Measurements from ENCODE around the gene CARD11. TPM values are rescaled to one million over a fixed set of nuclear protein-coding genes. Genes with fewer than 3 reads are reported as not detected.
"Not testable (repeated sequence)": the region's sequence is repeated elsewhere in the genome, so short reads cannot be mapped to it uniquely, and the experiment has no call there.

CARD11 gene
- polyA plus RNA-seq, 4 donors = 1.1 to 2.3 (median 1.3) TPM

GRCh38 chr7:3065724-3066143, 22.1 kb upstream of the CARD11 start:
- DNase-seq (ENCODE audit: low read depth in 4 of 4, low spot score in 2 of 4) = no peak

GRCh38 chr7:3064067-3064466, 20.4 kb upstream of the CARD11 start:
- no peak for DNase-seq (ENCODE audit: low read depth in 4 of 4, low spot score in 2 of 4)

- no peak for DNase-seq (ENCODE audit: low read depth in 4 of 4, low spot score in 2 of 4)
These were observed 19.5 kb upstream of the CARD11 start for GRCh38 chr7:3063016-3063753.

- DNase-seq (ENCODE audit: low read depth in 4 of 4, low spot score in 2 of 4) = no peak
These were observed 13.4 kb upstream of the CARD11 start for GRCh38 chr7:3057066-3057420.

GRCh38 chr7:3056234-3057065, 12.8 kb upstream of the CARD11 start:
- no peak for DNase-seq (ENCODE audit: low read depth in 4 of 4, low spot score in 2 of 4)

- no peak for DNase-seq (ENCODE audit: low read depth in 4 of 4, low spot score in 2 of 4)
These were observed 12.0 kb upstream of the CARD11 start for GRCh38 chr7:3055626-3056025.

GRCh38 chr7:3042861-3043489, 692 bp downstream of the CARD11 start:
- DNase-seq (ENCODE audit: low read depth in 4 of 4, low spot score in 2 of 4) = no peak

GRCh38 chr7:3041986-3042675, 1.5 kb downstream of the CARD11 start:
- no peak for DNase-seq (ENCODE audit: low read depth in 4 of 4, low spot score in 2 of 4)

GRCh38 chr7:3039787-3040186, 3.9 kb downstream of the CARD11 start:
- DNase-seq (ENCODE audit: low read depth in 4 of 4, low spot score in 2 of 4) = no peak

GRCh38 chr7:3038011-3038410, 5.7 kb downstream of the CARD11 start:
- not testable (repeated sequence) for DNase-seq (ENCODE audit: low read depth in 4 of 4, low spot score in 2 of 4)

GRCh38 chr7:3037259-3037658, 6.4 kb downstream of the CARD11 start:
- no peak for DNase-seq (ENCODE audit: low read depth in 4 of 4, low spot score in 2 of 4)

GRCh38 chr7:3034591-3035150, 9.0 kb downstream of the CARD11 start:
- DNase-seq (ENCODE audit: low read depth in 4 of 4, low spot score in 2 of 4) = no peak

- DNase-seq (ENCODE audit: low read depth in 4 of 4, low spot score in 2 of 4) = no peak
These were observed 10.1 kb downstream of the CARD11 start for GRCh38 chr7:3033581-3033980.

GRCh38 chr7:3033136-3033535, 10.5 kb downstream of the CARD11 start:
- no peak for DNase-seq (ENCODE audit: low read depth in 4 of 4, low spot score in 2 of 4)

- no peak for DNase-seq (ENCODE audit: low read depth in 4 of 4, low spot score in 2 of 4)
These were observed 11.4 kb downstream of the CARD11 start for GRCh38 chr7:3032256-3032655.

- DNase-seq (ENCODE audit: low read depth in 4 of 4, low spot score in 2 of 4) = no peak
These were observed 14.5 kb downstream of the CARD11 start for GRCh38 chr7:3029138-3029537.

- no peak for DNase-seq (ENCODE audit: low read depth in 4 of 4, low spot score in 2 of 4)
These were observed 14.9 kb downstream of the CARD11 start for GRCh38 chr7:3028758-3029093.

GRCh38 chr7:3028071-3028757, 15.5 kb downstream of the CARD11 start:
- DNase-seq (ENCODE audit: low read depth in 4 of 4, low spot score in 2 of 4) = no peak

- DNase-seq (ENCODE audit: low read depth in 4 of 4, low spot score in 2 of 4) = no peak
These were observed 16.4 kb downstream of the CARD11 start for GRCh38 chr7:3027005-3027845.
